ENCODE results near the gene PCDHGB6. TPM values are rescaled to one million over a fixed set of nuclear protein-coding genes. Genes with fewer than 3 reads are reported as not detected.
A peak's percentile ranks its signal among the peaks of the same experiment; 100 is the strongest.
"Not testable (repeated sequence)": the region's sequence is repeated elsewhere in the genome, so short reads cannot be mapped to it uniquely, and the experiment has no call there.

The PCDHGB6 gene
- total RNA-seq, 1 experiment from 2014 or later: not detected

DNA sequence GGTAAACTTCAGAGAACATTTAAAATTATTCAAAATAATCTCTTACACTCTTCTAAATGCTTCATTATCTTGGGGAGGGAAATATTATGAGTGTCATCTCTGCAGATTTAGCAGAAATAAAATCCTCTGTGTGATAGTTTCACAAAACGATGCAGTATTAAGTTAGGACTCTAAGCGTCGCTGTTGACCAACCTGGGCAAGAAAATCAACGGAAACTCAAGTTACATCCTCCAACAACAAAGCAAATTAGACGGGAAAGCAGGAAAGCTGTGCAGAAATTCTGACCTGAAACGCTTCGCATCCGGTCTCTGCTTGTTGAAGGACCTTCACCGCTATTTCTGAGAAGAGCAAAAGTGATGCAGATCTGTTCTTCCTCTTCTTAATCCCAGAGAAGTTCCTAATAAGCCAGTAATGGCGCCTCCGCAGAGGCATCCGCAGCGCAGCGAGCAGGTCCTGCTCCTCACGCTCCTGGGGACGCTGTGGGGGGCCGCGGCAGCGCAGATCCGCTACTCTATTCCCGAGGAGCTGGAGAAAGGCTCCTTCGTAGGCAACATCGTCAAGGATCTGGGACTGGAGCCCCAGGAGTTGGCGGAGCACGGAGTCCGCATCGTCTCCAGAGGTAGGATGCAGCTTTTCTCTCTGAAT, 34.0 kb upstream of the PCDHGB6 start, which contains the start of gene PCDHGA6:
Gene PCDHGA6, plus strand, starts transcription at position 219 of the 645 bp plus-strand sequence. Its CDS starts 193 bp downstream, at position 412.
- Histone ChIP-seq H3K79me2 (ENCODE audit: low read depth) (no peaks in the 10 kb centered on the region), H4K20me1 (ENCODE audit: insufficient read depth) (no peaks in the 10 kb centered on the region), H3F3A (ENCODE audit: insufficient read depth, low read depth) (no peaks in the 10 kb centered on the region), H3K27me3 (ENCODE audit: insufficient read depth, low read depth) (peaks cover 28% of the 10 kb centered on the region; the same call in 1 of the 2 replicates), H3K9me2 (ENCODE audit: insufficient read depth) (no peaks in the 10 kb centered on the region), H3K27ac (no peak within 1 kb of the TSS), H2AFZ (no peak within 1 kb of the TSS), H3K36me3 (ENCODE audit: low read depth) (no peaks in the 10 kb centered on the region), H3K4me2 (no peak within 1 kb of the TSS), H3K9me3 (ENCODE audit: insufficient read depth, low read depth) (no peaks in the 10 kb centered on the region; the same call in 1 of the 2 replicates), H3K4me3 (no peak within 1 kb of the TSS), H3K4me1 (replicated peaks; ENCODE audit: insufficient read depth) (no peaks in the 10 kb centered on the region)
- no peak for TF ChIP-seq EZH2 (IDR thresholded peaks at IDR 0.05; ENCODE audit: low read depth)
- TF ChIP-seq, protein P1, sequence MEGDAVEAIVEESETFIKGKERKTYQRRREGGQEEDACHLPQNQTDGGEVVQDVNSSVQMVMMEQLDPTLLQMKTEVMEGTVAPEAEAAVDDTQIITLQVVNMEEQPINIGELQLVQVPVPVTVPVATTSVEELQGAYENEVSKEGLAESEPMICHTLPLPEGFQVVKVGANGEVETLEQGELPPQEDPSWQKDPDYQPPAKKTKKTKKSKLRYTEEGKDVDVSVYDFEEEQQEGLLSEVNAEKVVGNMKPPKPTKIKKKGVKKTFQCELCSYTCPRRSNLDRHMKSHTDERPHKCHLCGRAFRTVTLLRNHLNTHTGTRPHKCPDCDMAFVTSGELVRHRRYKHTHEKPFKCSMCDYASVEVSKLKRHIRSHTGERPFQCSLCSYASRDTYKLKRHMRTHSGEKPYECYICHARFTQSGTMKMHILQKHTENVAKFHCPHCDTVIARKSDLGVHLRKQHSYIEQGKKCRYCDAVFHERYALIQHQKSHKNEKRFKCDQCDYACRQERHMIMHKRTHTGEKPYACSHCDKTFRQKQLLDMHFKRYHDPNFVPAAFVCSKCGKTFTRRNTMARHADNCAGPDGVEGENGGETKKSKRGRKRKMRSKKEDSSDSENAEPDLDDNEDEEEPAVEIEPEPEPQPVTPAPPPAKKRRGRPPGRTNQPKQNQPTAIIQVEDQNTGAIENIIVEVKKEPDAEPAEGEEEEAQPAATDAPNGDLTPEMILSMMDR (conservative IDR thresholded peaks at IDR 0.05): peak; percentile 46; the same call in 1 of the 2 replicates
- BruUV-seq (replicated peaks): no TSS peak
- intact Hi-C loops (cut with micrococcal nuclease; ENCODE audit: unreplicated experiment): no loop called here
- POLR2A ChIA-PET (ENCODE audit: unreplicated experiment): no interaction called here
- DNase-seq: no peak
- CTCF ChIA-PET: interaction anchor here (1.0 kb wide), 1 partner anchor 192 kb away, joined by 3 read pairs; no protein-coding TSS in a partner anchor

DNA sequence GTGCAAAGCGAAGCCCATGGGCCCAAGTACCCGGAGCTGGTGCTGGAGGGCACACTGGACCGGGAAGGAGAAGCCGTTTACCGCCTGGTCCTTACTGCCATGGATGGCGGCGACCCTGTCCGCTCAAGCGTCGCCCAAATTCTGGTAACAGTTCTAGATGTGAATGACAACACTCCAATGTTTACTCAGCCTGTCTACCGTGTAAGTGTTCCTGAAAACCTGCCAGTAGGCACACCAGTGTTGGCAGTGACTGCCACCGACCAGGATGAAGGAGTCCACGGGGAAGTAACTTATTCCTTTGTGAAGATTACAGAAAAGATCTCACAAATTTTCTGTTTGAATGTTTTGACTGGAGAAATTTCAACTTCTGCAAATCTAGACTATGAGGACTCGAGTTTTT, 33.2 kb upstream of the PCDHGB6 start:
- BruUV-seq (replicated peaks): no TSS peak
- Histone ChIP-seq H3K79me2 (ENCODE audit: low read depth) (no peaks in the 10 kb centered on the region), H4K20me1 (ENCODE audit: insufficient read depth) (no peaks in the 10 kb centered on the region), H3K4me3 (no peak overlapping the region), H3K27ac (no peak overlapping the region), H3K36me3 (ENCODE audit: low read depth) (no peaks in the 10 kb centered on the region), H3K4me1 (replicated peaks; ENCODE audit: insufficient read depth) (no peaks in the 10 kb centered on the region), H2AFZ (no peak overlapping the region), H3K27me3 (ENCODE audit: insufficient read depth, low read depth) (peaks cover 24% of the 10 kb centered on the region; the same call in 1 of the 2 replicates), H3F3A (ENCODE audit: insufficient read depth, low read depth) (no peaks in the 10 kb centered on the region), H3K9me2 (ENCODE audit: insufficient read depth) (no peaks in the 10 kb centered on the region), H3K4me2 (no peak overlapping the region), H3K9me3 (ENCODE audit: insufficient read depth, low read depth) (no peaks in the 10 kb centered on the region; the same call in 1 of the 2 replicates)
- intact Hi-C loops (cut with micrococcal nuclease; ENCODE audit: unreplicated experiment): no loop called here
- no peak for DNase-seq
- ChIA-PET POLR2A (ENCODE audit: unreplicated experiment) (no interaction called here), CTCF (no interaction called here)
- TF ChIP-seq, protein P1 (conservative IDR thresholded peaks at IDR 0.05): no peak
- TF ChIP-seq EZH2 (IDR thresholded peaks at IDR 0.05; ENCODE audit: low read depth): no peak

DNA sequence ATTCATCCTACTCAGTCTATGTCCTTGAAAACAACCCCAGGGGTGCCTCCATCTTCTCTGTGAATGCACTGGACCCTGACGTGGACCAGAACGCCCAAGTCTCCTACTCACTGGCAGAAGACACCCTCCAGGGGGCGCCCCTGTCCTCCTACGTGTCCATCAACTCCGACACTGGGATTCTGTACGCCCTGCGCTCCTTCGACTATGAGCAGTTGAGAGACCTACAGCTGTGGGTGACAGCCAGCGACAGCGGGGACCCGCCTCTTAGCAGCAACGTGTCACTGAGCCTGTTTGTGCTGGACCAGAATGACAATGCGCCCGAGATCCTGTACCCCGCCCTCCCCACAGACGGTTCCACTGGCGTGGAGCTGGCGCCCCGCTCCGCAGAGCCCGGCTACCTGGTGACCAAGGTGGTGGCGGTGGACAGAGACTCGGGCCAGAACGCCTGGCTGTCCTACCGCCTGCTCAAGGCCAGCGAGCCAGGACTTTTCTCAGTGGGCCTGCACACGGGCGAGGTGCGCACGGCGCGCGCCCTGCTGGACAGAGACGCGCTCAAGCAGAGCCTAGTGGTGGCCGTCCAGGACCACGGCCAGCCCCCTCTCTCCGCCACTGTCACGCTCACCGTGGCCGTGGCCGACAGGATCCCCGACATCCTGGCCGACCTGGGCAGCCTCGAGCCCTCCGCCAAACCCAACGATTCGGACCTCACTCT, 32.2 kb upstream of the PCDHGB6 start:
- H3K27me3 ChIP-seq (ENCODE audit: insufficient read depth, low read depth): peaks cover 20% of the 10 kb centered on the region; the same call in 1 of the 2 replicates
- H3K27ac ChIP-seq; POLR2A ChIA-PET (ENCODE audit: unreplicated experiment); H3F3A ChIP-seq (ENCODE audit: insufficient read depth, low read depth); H3K4me3 ChIP-seq; H3K9me2 ChIP-seq (ENCODE audit: insufficient read depth); H2AFZ ChIP-seq; CTCF ChIA-PET; H3K9me3 ChIP-seq (ENCODE audit: insufficient read depth, low read depth); H3K36me3 ChIP-seq (ENCODE audit: low read depth); H3K4me1 ChIP-seq (replicated peaks; ENCODE audit: insufficient read depth); intact Hi-C loops (cut with micrococcal nuclease; ENCODE audit: unreplicated experiment); H3K4me2 ChIP-seq; DNase-seq; BruUV-seq (replicated peaks); H4K20me1 ChIP-seq (ENCODE audit: insufficient read depth); H3K79me2 ChIP-seq (ENCODE audit: low read depth): not testable (repeated sequence)

All from PC-9 (cell line).